Stimulated activated naive CD8-positive, alpha-beta T cell treated with anti-CD3 and anti-CD28 coated beads, Interleukin-15, Interleukin-2, amounts not matched to agents 100 ng/mL and 50 ng/mL, for 24 hours (primary cell): ENCODE results near the gene TMEM164.

Source experiments
- H3K27ac Mint-ChIP-seq: one replicate; pipeline ENCODE4 v1.8.0; 2021; ENCODE audit warnings: mild to moderate bottlenecking, mixed read lengths
- H3K27me3 Mint-ChIP-seq: one replicate; pipeline ENCODE4 v1.8.0; 2021; ENCODE audit warnings: mixed read lengths
- H3K36me3 Mint-ChIP-seq: one replicate; pipeline ENCODE4 v1.8.0; 2021; ENCODE audit warnings: low read depth, mixed read lengths
- H3K4me1 Mint-ChIP-seq: one replicate; pipeline ENCODE4 v1.8.0; 2021; ENCODE audit warnings: low read depth, mixed read lengths
- H3K4me3 Mint-ChIP-seq: one replicate; pipeline ENCODE4 v1.8.0; 2021; ENCODE audit warnings: mild to moderate bottlenecking, mixed read lengths
- H3K9me3 Mint-ChIP-seq: one replicate; pipeline ENCODE4 v1.8.0; 2021; ENCODE audit warnings: mixed read lengths

Gene TMEM164

GRCh38 chrX:109997786-109998452, 5.0 kb upstream of the TMEM164 start:
- H3K4me3 Mint-ChIP-seq: no peak overlapping the region
- H3K4me1 Mint-ChIP-seq: peaks cover 5% of the 10 kb centered on the region
- no peaks in the 10 kb centered on the region for H3K36me3 Mint-ChIP-seq
- H3K27ac Mint-ChIP-seq: no peak overlapping the region
- no peaks in the 10 kb centered on the region for H3K9me3 Mint-ChIP-seq
- no peaks in the 10 kb centered on the region for H3K27me3 Mint-ChIP-seq

- Mint-ChIP-seq H3K27ac (no peak overlapping the region), H3K36me3 (no peaks in the 10 kb centered on the region), H3K4me1 (peaks cover 16% of the 10 kb centered on the region), H3K27me3 (no peaks in the 10 kb centered on the region), H3K4me3 (no peak overlapping the region), H3K9me3 (no peaks in the 10 kb centered on the region)
Measured at GRCh38 chrX:110000000-110000399, 2.9 kb upstream of the TMEM164 start.

GRCh38 chrX:110000847-110001713, 1.8 kb upstream of the TMEM164 start:
- Mint-ChIP-seq H3K36me3 (no peaks in the 10 kb centered on the region), H3K9me3 (no peaks in the 10 kb centered on the region), H3K4me3 (no peak overlapping the region), H3K4me1 (peaks cover 24% of the 10 kb centered on the region), H3K27me3 (no peaks in the 10 kb centered on the region), H3K27ac (no peak overlapping the region)

- no peaks in the 10 kb centered on the region for H3K27me3 Mint-ChIP-seq
- peak overlapping the region; percentile 75 for H3K4me3 Mint-ChIP-seq
- peak overlapping the region; percentile 79 for H3K27ac Mint-ChIP-seq
- H3K9me3 Mint-ChIP-seq: no peaks in the 10 kb centered on the region
- H3K4me1 Mint-ChIP-seq: peaks cover 28% of the 10 kb centered on the region
- H3K36me3 Mint-ChIP-seq: no peaks in the 10 kb centered on the region
Measured at GRCh38 chrX:110001740-110002299, 1.1 kb upstream of the TMEM164 start.

- H3K4me3 Mint-ChIP-seq: peak overlapping the region; percentile 85
- H3K27ac Mint-ChIP-seq: peak overlapping the region; percentile 76
- no peaks in the 10 kb centered on the region for H3K36me3 Mint-ChIP-seq
- H3K27me3 Mint-ChIP-seq: no peaks in the 10 kb centered on the region
- peaks cover 39% of the 10 kb centered on the region for H3K4me1 Mint-ChIP-seq
- H3K9me3 Mint-ChIP-seq: no peaks in the 10 kb centered on the region
Measured at GRCh38 chrX:110003167-110004156, 548 bp downstream of the TMEM164 start.

GRCh38 chrX:110004215-110004614, 1.3 kb downstream of the TMEM164 start:
- Mint-ChIP-seq H3K27ac (no peak overlapping the region), H3K27me3 (no peaks in the 10 kb centered on the region), H3K4me1 (peaks cover 39% of the 10 kb centered on the region), H3K9me3 (no peaks in the 10 kb centered on the region), H3K36me3 (peaks cover 6% of the 10 kb centered on the region), H3K4me3 (peak overlapping the region; percentile 35)

GRCh38 chrX:110004731-110005369, 1.9 kb downstream of the TMEM164 start:
- no peak overlapping the region for H3K27ac Mint-ChIP-seq
- peaks cover 10% of the 10 kb centered on the region for H3K36me3 Mint-ChIP-seq
- H3K27me3 Mint-ChIP-seq: no peaks in the 10 kb centered on the region
- peaks cover 39% of the 10 kb centered on the region for H3K4me1 Mint-ChIP-seq
- no peaks in the 10 kb centered on the region for H3K9me3 Mint-ChIP-seq
- H3K4me3 Mint-ChIP-seq: peak overlapping the region; percentile 35

GRCh38 chrX:110006161-110006560, 3.2 kb downstream of the TMEM164 start:
- no peak overlapping the region for H3K4me3 Mint-ChIP-seq
- H3K27me3 Mint-ChIP-seq: no peaks in the 10 kb centered on the region
- H3K9me3 Mint-ChIP-seq: no peaks in the 10 kb centered on the region
- H3K36me3 Mint-ChIP-seq: peaks cover 17% of the 10 kb centered on the region
- peaks cover 49% of the 10 kb centered on the region for H3K4me1 Mint-ChIP-seq
- no peak overlapping the region for H3K27ac Mint-ChIP-seq

GRCh38 chrX:110006821-110007375, 4.0 kb downstream of the TMEM164 start:
- Mint-ChIP-seq H3K27ac (no peak overlapping the region), H3K9me3 (no peaks in the 10 kb centered on the region), H3K4me1 (peaks cover 46% of the 10 kb centered on the region), H3K36me3 (peaks cover 17% of the 10 kb centered on the region), H3K27me3 (no peaks in the 10 kb centered on the region), H3K4me3 (no peak overlapping the region)

GRCh38 chrX:110008011-110008635, 5.2 kb downstream of the TMEM164 start:
- Mint-ChIP-seq H3K4me3 (no peak overlapping the region), H3K36me3 (peaks cover 17% of the 10 kb centered on the region), H3K9me3 (no peaks in the 10 kb centered on the region), H3K27me3 (no peaks in the 10 kb centered on the region), H3K27ac (no peak overlapping the region), H3K4me1 (peaks cover 44% of the 10 kb centered on the region)

- peaks cover 19% of the 10 kb centered on the region for H3K4me1 Mint-ChIP-seq
- no peak overlapping the region for H3K27ac Mint-ChIP-seq
- H3K27me3 Mint-ChIP-seq: no peaks in the 10 kb centered on the region
- H3K9me3 Mint-ChIP-seq: no peaks in the 10 kb centered on the region
- H3K4me3 Mint-ChIP-seq: no peak overlapping the region
- peaks cover 17% of the 10 kb centered on the region for H3K36me3 Mint-ChIP-seq
Measured at GRCh38 chrX:110012818-110013485, 10.0 kb downstream of the TMEM164 start.

GRCh38 chrX:110013968-110014367, 11.1 kb downstream of the TMEM164 start:
- Mint-ChIP-seq H3K36me3 (peaks cover 13% of the 10 kb centered on the region), H3K27me3 (no peaks in the 10 kb centered on the region), H3K27ac (no peak overlapping the region), H3K4me3 (no peak overlapping the region), H3K9me3 (no peaks in the 10 kb centered on the region), H3K4me1 (peaks cover 15% of the 10 kb centered on the region)

- Mint-ChIP-seq H3K9me3 (no peaks in the 10 kb centered on the region), H3K27ac (no peak overlapping the region), H3K4me1 (peaks cover 15% of the 10 kb centered on the region), H3K27me3 (no peaks in the 10 kb centered on the region), H3K36me3 (peaks cover 5% of the 10 kb centered on the region), H3K4me3 (no peak overlapping the region)
Measured at GRCh38 chrX:110015032-110015431, 12.1 kb downstream of the TMEM164 start.
